ENCODE data around the gene PRR5. TPM values are rescaled to one million over a fixed set of nuclear protein-coding genes. Genes with fewer than 3 reads are reported as not detected.

PRR5 gene
- total RNA-seq, 1 experiment from 2014 or later, result 11.8 TPM

- Histone ChIP-seq H3K27ac (ENCODE audit: insufficient read length, low read depth, low read length) (no peak overlapping the region), H3K79me2 (ENCODE audit: insufficient read depth, low read length) (no peaks in the 10 kb centered on the region), H4K20me1 (ENCODE audit: control insufficient read depth, insufficient read depth, insufficient read length) (no peaks in the 10 kb centered on the region), H3K4me1 (ENCODE audit: insufficient read depth, low read length) (no peaks in the 10 kb centered on the region; the same call in 1 of the 2 replicates), H3K23ac (ENCODE audit: insufficient read length, low read depth, low read length) (no peak overlapping the region), H2BK120ac (ENCODE audit: low read depth, low read length, poor library complexity, severe bottlenecking) (no peak overlapping the region), H4K8ac (replicated peaks; ENCODE audit: insufficient read length, low read depth, low read length) (no peak overlapping the region), H2BK5ac (ENCODE audit: insufficient read length, low read length) (no peak overlapping the region), H2BK12ac (ENCODE audit: insufficient read length, low read depth, low read length) (no peak overlapping the region), H2AFZ (ENCODE audit: low read length) (no peak overlapping the region), H3K18ac (ENCODE audit: insufficient read length, low read depth, low read length) (no peak overlapping the region), H3K79me1 (ENCODE audit: insufficient read depth, low read depth, low read length, poor library complexity, severe bottlenecking) (no peaks in the 10 kb centered on the region), H2AK5ac (ENCODE audit: insufficient read length, low read length) (no peak overlapping the region), H3K56ac (ENCODE audit: insufficient read length, low read depth, low read length) (no peak overlapping the region), H3K23me2 (ENCODE audit: insufficient read length, low read depth, low read length, poor library complexity, severe bottlenecking) (no peaks in the 10 kb centered on the region), H3K9me3 (ENCODE audit: control insufficient read depth, low read depth, low read length) (no peaks in the 10 kb centered on the region), H3K4me2 (ENCODE audit: insufficient read depth, insufficient read length, low read length) (no peak overlapping the region), H3K4ac (ENCODE audit: low read depth, low read length) (no peak overlapping the region), H3K14ac (ENCODE audit: insufficient read depth, low read length) (no peak overlapping the region), H3K9ac (ENCODE audit: extremely low read depth, insufficient read length, low read length) (no peak overlapping the region), H3T11ph (ENCODE audit: low read length) (no peak overlapping the region), H4K5ac (ENCODE audit: insufficient read length, low read depth, low read length) (no peak overlapping the region), H2BK20ac (ENCODE audit: low read depth, low read length, poor library complexity, severe bottlenecking) (no peak overlapping the region), H4K91ac (ENCODE audit: insufficient read length, low read depth, low read length) (no peak overlapping the region), H2BK15ac (ENCODE audit: low read depth, low read length) (no peak overlapping the region), H3K27me3 (ENCODE audit: insufficient read depth, low read length) (no peaks in the 10 kb centered on the region)
- Mint-ChIP-seq H3K9me3 (peaks cover 0 to 3% of the 10 kb centered on the region in 2 experiments; a peak in 2 of 5 replicates), H3K36me3 (ENCODE audit: insufficient read depth in 1 of 3, low read depth in 3 of 3) (no peaks in the 10 kb centered on the region; a peak in 2 of 7 replicates), H3K4me1 (peaks cover 15 to 20% of the 10 kb centered on the region in 2 experiments), H3K4me3 (peak overlapping the region in 1 of 2 experiments; percentile 19; a peak in 4 of 5 replicates), H3K27me3 (ENCODE audit: low read depth) (peaks cover 49% of the 10 kb centered on the region), H3K27ac (0 out of 7 replicates have a peak overlapping the region, but pooled peaks of 2 of the 3 experiments have one; percentile 39 to 59)
- no CpG with 5 or more reads among the region's 14 CpGs for WGBS (ENCODE audit: extremely low coverage, insufficient read length, low lambda C conversion rate)
- DNase-seq, result peak; percentile 80
- TF ChIP-seq, protein P1, sequence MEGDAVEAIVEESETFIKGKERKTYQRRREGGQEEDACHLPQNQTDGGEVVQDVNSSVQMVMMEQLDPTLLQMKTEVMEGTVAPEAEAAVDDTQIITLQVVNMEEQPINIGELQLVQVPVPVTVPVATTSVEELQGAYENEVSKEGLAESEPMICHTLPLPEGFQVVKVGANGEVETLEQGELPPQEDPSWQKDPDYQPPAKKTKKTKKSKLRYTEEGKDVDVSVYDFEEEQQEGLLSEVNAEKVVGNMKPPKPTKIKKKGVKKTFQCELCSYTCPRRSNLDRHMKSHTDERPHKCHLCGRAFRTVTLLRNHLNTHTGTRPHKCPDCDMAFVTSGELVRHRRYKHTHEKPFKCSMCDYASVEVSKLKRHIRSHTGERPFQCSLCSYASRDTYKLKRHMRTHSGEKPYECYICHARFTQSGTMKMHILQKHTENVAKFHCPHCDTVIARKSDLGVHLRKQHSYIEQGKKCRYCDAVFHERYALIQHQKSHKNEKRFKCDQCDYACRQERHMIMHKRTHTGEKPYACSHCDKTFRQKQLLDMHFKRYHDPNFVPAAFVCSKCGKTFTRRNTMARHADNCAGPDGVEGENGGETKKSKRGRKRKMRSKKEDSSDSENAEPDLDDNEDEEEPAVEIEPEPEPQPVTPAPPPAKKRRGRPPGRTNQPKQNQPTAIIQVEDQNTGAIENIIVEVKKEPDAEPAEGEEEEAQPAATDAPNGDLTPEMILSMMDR (conservative IDR thresholded peaks at IDR 0.05), result no peak
Measured at GRCh38 chr22:44661070-44661469, 40.9 kb upstream of the PRR5 start.
